ENCODE measurements around the gene PCNX2. TPM values are rescaled to one million over a fixed set of nuclear protein-coding genes. Genes with fewer than 3 reads are reported as not detected.

PCNX2 gene
- polyA plus RNA-seq, 3 donors, result 0.29 to 7.9 (median 0.62) TPM

GRCh38 chr1:233343262-233343661 is 47.7 kb upstream of the PCNX2 start:
- no peak for DNase-seq
- Histone ChIP-seq H3K9me3 (replicated peaks in 1 of 2; ENCODE audit: control insufficient read depth in 1 of 2, insufficient read depth in 1 of 2, low read length in 2 of 2) (no peaks in the 10 kb centered on the region), H3K4me2 (replicated peaks; ENCODE audit: extremely low read depth, low read length, poor library complexity, severe bottlenecking) (no peak overlapping the region), H3K27me3 (ENCODE audit: control insufficient read depth in 2 of 2, insufficient read depth in 2 of 2, low read length in 2 of 2) (no peaks in the 10 kb centered on the region), H3K79me2 (ENCODE audit: insufficient read depth, low read length) (no peaks in the 10 kb centered on the region), H3K27ac (ENCODE audit: low read depth in 1 of 2, low read length in 2 of 2) (no peak overlapping the region), H3K36me3 (replicated peaks in 1 of 2; ENCODE audit: control insufficient read depth in 1 of 2, insufficient read depth in 2 of 2, low read length in 2 of 2) (no peaks in the 10 kb centered on the region), H3K4me1 (ENCODE audit: control insufficient read depth in 1 of 2, insufficient read depth in 2 of 2, low read length in 2 of 2) (no peaks in the 10 kb centered on the region), H2AFZ (ENCODE audit: insufficient read depth, low read depth, low read length, poor library complexity, severe bottlenecking) (no peak overlapping the region), H3K4me3 (replicated peaks in 1 of 3; ENCODE audit: low read depth in 2 of 3, low read length in 3 of 3) (no peak overlapping the region), H4K20me1 (ENCODE audit: insufficient read depth, low read length) (no peaks in the 10 kb centered on the region), H3K9ac (ENCODE audit: insufficient read depth, low read length, poor library complexity, severe bottlenecking) (no peak overlapping the region)
- no peak overlapping the region for H3K27ac Mint-ChIP-seq
- no peak for TF ChIP-seq CTCF (IDR thresholded peaks at IDR 0.05)
- peaks cover 0 to 2% (median 1%) of the 10 kb centered on the region in 3 donors for H3K27me3 Mint-ChIP-seq (ENCODE audit: low read depth in 3 of 3)
- H3K9me3 Mint-ChIP-seq, result peaks cover 4 to 11% (median 5%) of the 10 kb centered on the region in 7 donors
- WGBS (ENCODE audit: insufficient coverage), result no CpG with 5 or more reads among the region's 1 CpG
- H3K36me3 Mint-ChIP-seq, result peaks cover 1 to 5% of the 10 kb centered on the region in 2 donors
- peaks cover 15% of the 10 kb centered on the region for H3K4me1 Mint-ChIP-seq
- intact Hi-C loops (cut with micrococcal nuclease), result no loop called here
- H3K4me3 Mint-ChIP-seq, result no peak overlapping the region

DNA sequence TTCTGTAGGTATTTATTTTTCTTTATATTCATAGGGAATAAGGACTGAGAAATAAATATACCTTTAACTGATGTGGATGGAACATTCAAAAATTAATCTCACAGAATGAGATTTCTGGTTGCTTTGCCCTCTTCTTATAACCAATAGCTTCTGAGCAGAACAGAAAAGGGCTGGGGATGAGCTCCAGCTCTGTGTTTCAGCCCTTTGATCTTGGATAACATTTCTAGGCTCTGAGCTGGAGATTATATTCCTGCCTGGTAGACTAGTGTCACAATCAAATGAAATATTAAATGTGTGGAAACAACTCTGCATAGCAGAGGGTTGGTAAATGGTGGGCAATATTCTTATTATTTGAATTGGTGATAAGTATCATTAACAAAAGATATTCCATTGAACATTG is 46.6 kb upstream of the PCNX2 start:
- Histone ChIP-seq H3K79me2 (ENCODE audit: insufficient read depth, low read length) (no peaks in the 10 kb centered on the region), H3K4me3 (replicated peaks in 1 of 3; ENCODE audit: low read depth in 2 of 3, low read length in 3 of 3) (no peak overlapping the region), H3K27ac (ENCODE audit: low read depth in 1 of 2, low read length in 2 of 2) (no peak overlapping the region), H4K20me1 (ENCODE audit: insufficient read depth, low read length) (no peaks in the 10 kb centered on the region), H2AFZ (ENCODE audit: insufficient read depth, low read depth, low read length, poor library complexity, severe bottlenecking) (no peak overlapping the region), H3K36me3 (replicated peaks in 1 of 2; ENCODE audit: control insufficient read depth in 1 of 2, insufficient read depth in 2 of 2, low read length in 2 of 2) (no peaks in the 10 kb centered on the region), H3K9me3 (replicated peaks in 1 of 2; ENCODE audit: control insufficient read depth in 1 of 2, insufficient read depth in 1 of 2, low read length in 2 of 2) (no peaks in the 10 kb centered on the region), H3K9ac (ENCODE audit: insufficient read depth, low read length, poor library complexity, severe bottlenecking) (no peak overlapping the region), H3K4me1 (ENCODE audit: control insufficient read depth in 1 of 2, insufficient read depth in 2 of 2, low read length in 2 of 2) (no peaks in the 10 kb centered on the region), H3K27me3 (ENCODE audit: control insufficient read depth in 2 of 2, insufficient read depth in 2 of 2, low read length in 2 of 2) (no peaks in the 10 kb centered on the region), H3K4me2 (replicated peaks; ENCODE audit: extremely low read depth, low read length, poor library complexity, severe bottlenecking) (no peak overlapping the region)
- Mint-ChIP-seq H3K36me3 (no peaks in the 10 kb centered on the region), H3K9me3 (peaks cover 4 to 11% (median 5%) of the 10 kb centered on the region in 7 donors), H3K27ac (no peak overlapping the region), H3K4me1 (peaks cover 15% of the 10 kb centered on the region), H3K27me3 (ENCODE audit: low read depth in 3 of 3) (peaks cover 0 to 2% (median 1%) of the 10 kb centered on the region in 3 donors), H3K4me3 (no peak overlapping the region)
- TF ChIP-seq CTCF (IDR thresholded peaks at IDR 0.05), result no peak
- no peak for DNase-seq
- intact Hi-C loops (cut with micrococcal nuclease), result no loop called here

Measured in CD14-positive monocyte (primary cell).